PC-3 (cell line): Measurements from ENCODE around the gene IFI44L.

ENCODE experiments used
- EZH2 ChIP-seq: fragments of 300-600 bp; sonication (generic); IDR thresholded peaks from one replicate; pipeline ENCODE4 v1.6.1; 2017; ENCODE audit warnings: antibody characterized with exemption, mild to moderate bottlenecking, low read length; ENCODE audit not compliant: unreplicated experiment
- EZH2phosphoT487 ChIP-seq: fragments of 300-600 bp; sonication (generic); IDR thresholded peaks from 2 replicates; pipeline ENCODE4 v1.6.1; 2018; ENCODE audit warnings: mild to moderate bottlenecking, antibody characterized with exemption, low read length, borderline replicate concordance
- TF ChIP-seq, protein P1 (sequence below): fragments of 300-600 bp; sonication (generic); conservative IDR thresholded peaks from 2 replicates; pipeline ENCODE4 v1.5.1; 2017; ENCODE audit warnings: antibody characterized with exemption, low read depth, mild to moderate bottlenecking, low read length

DNA sequence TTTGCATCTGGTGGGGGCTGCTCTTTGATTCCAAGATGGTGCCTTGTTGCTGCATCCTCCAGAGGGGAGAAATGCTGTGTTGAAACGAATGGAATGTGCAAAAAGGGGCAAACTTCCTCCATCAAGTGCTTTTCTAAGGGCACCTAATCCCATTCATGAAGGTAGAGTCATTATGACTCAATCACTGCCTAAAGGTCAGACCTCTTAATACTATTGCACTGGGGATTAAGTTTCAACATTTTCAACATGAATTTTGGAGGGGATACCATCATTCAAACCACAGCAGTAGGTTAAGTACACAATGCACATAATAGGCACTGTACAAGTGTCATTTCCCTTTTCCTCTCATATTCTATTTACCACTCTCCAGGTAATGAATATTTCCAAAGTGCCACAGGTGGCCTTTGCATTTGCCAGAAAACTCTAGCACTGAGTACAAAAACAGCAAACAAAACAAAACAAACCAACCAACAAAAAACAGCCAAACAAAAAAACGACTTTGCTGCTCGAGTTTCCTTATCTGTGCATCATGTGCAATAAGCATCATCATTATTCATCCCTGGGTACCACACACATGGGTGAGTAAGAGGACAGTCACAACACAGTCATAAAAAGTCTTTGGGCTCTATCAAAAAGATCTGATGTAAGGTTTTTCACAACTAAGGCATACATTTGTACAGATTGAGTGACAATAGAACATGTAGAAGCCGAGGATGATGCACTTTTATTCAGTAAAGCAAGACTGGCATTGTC lies 71.9 kb downstream of the IFI44L start:
- TF ChIP-seq, protein P1, sequence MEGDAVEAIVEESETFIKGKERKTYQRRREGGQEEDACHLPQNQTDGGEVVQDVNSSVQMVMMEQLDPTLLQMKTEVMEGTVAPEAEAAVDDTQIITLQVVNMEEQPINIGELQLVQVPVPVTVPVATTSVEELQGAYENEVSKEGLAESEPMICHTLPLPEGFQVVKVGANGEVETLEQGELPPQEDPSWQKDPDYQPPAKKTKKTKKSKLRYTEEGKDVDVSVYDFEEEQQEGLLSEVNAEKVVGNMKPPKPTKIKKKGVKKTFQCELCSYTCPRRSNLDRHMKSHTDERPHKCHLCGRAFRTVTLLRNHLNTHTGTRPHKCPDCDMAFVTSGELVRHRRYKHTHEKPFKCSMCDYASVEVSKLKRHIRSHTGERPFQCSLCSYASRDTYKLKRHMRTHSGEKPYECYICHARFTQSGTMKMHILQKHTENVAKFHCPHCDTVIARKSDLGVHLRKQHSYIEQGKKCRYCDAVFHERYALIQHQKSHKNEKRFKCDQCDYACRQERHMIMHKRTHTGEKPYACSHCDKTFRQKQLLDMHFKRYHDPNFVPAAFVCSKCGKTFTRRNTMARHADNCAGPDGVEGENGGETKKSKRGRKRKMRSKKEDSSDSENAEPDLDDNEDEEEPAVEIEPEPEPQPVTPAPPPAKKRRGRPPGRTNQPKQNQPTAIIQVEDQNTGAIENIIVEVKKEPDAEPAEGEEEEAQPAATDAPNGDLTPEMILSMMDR, result no peak
- TF ChIP-seq EZH2phosphoT487 (no peak), EZH2 (no peak)
